B cell (primary cell): ENCODE data around the gene SLC4A4. TPM values are rescaled to one million over a fixed set of nuclear protein-coding genes. Genes with fewer than 3 reads are reported as not detected.

Experiments
- ATAC-seq: fragments of 200-7000 bp; cut with Tn5 transposase; one replicate; pipeline ENCODE4 v1.10.0; 2021; ENCODE audit warnings: low read depth, mild to moderate bottlenecking, moderate number of reproducible peaks, moderate library complexity
- CTCF ChIA-PET: fragments of 350-600 bp; sonication (Branson Sonifier 250); formaldehyde crosslinking; loops from one replicate; lab custom pipeline; 2021; ENCODE audit warnings: antibody characterized with exemption, inconsistent platforms; lab: Charles Lee
- POLR2A ChIA-PET: fragments of 350-600 bp; sonication (Branson Sonifier 250); formaldehyde crosslinking; loops from one replicate; lab custom pipeline; 2021; ENCODE audit warnings: antibody characterized with exemption; lab: Charles Lee
- DNase-seq: peaks from one replicate; pipeline ENCODE4 v3.0.0; 2013
- H2AFZ ChIP-seq: 2 replicates; pipeline ENCODE4 v1.6.1; 2012; ENCODE audit warnings: mild to moderate bottlenecking, low read depth, low read length; ENCODE audit not compliant: insufficient read depth, poor library complexity, severe bottlenecking
- H3K27ac ChIP-seq, 2 donors: 1 replicate in 1 of 2; 2 replicates in 1 of 2; pipeline ENCODE4 v1.5.1; 2012 to 2013; ENCODE audit warnings: low read length in 2 of 2, mild to moderate bottlenecking in 2 of 2, moderate library complexity in 1 of 2
- H3K27me3 ChIP-seq, 4 experiments: fragments of 200-600 bp in 1 of 4; sonication (generic) in 1 of 4; replicated peaks in 1 of 4; 1 replicate in 2 of 4; 2 replicates in 2 of 4; pipeline versions ENCODE4 v1.6.1 to v1.7.0; 2013 to 2016; ENCODE audit warnings: low read length in 3 of 4, mild to moderate bottlenecking in 2 of 4, mixed read lengths in 1 of 4, moderate library complexity in 1 of 4; ENCODE audit not compliant: insufficient read depth in 4 of 4, control insufficient read depth in 3 of 4; ENCODE audit errors: control extremely low read depth in 1 of 4
- H3K36me3 ChIP-seq, 2 experiments: replicated peaks in 1 of 2; 1 replicate in 1 of 2; 2 replicates in 1 of 2; pipeline versions ENCODE4 v1.6.1 to v1.7.1; 2013; ENCODE audit warnings: low read length in 1 of 2; ENCODE audit not compliant: insufficient read depth in 2 of 2, control insufficient read depth in 1 of 2; ENCODE audit errors: control extremely low read depth in 1 of 2, extremely low read depth in 1 of 2
- H3K4me1 ChIP-seq, 2 donors: fragments of 200-600 bp in 1 of 2; sonication (generic) in 1 of 2; 1 replicate in 1 of 2; 2 replicates in 1 of 2; pipeline versions ENCODE4 v1.5.1 to v1.6.1; 2013 to 2017; ENCODE audit warnings: low read length in 2 of 2; ENCODE audit not compliant: control insufficient read depth in 2 of 2, insufficient read depth in 2 of 2
- H3K4me2 ChIP-seq: replicated peaks from 2 replicates; pipeline ENCODE3; 2012; ENCODE audit warnings: mild to moderate bottlenecking, low read depth, low read length; ENCODE audit not compliant: poor library complexity, severe bottlenecking
- H3K4me3 ChIP-seq, 5 experiments: fragments of 200-600 bp in 1 of 5; sonication (generic) in 1 of 5; 1 replicate in 3 of 5; 2 replicates in 2 of 5; pipeline versions ENCODE4 v1.5.1 to v1.7.0; 2011 to 2016; ENCODE audit warnings: low read length in 4 of 5, mild to moderate bottlenecking in 4 of 5, low read depth in 2 of 5, control low read depth in 1 of 5, moderate library complexity in 1 of 5; ENCODE audit not compliant: insufficient read depth in 1 of 5; ENCODE audit errors: control extremely low read depth in 1 of 5, extremely low read depth in 1 of 5
- H3K79me2 ChIP-seq: fragments of 200-600 bp; sonication (generic); one replicate; pipeline ENCODE4 v1.6.0; 2016; ENCODE audit warnings: low read length; ENCODE audit not compliant: control insufficient read depth, insufficient read depth
- H3K9ac ChIP-seq: fragments of 200-600 bp; sonication (generic); 2 replicates; pipeline ENCODE4 v1.6.1; 2017; ENCODE audit warnings: mild to moderate bottlenecking, low read length, moderate library complexity
- H3K9me3 ChIP-seq, 3 donors: one replicate each; pipeline versions ENCODE4 v1.6.1 to v1.7.1; 2013; ENCODE audit warnings: low read length in 2 of 3; ENCODE audit not compliant: control insufficient read depth in 2 of 3, insufficient read depth in 1 of 3; ENCODE audit errors: control extremely low read depth in 1 of 3
- H4K20me1 ChIP-seq: 2 replicates; pipeline ENCODE4 v1.6.0; 2012; ENCODE audit warnings: mild to moderate bottlenecking, low read length; ENCODE audit not compliant: insufficient read depth, control insufficient read depth, poor library complexity, severe bottlenecking
- H3K27ac Mint-ChIP-seq: one replicate; pipeline ENCODE4 v1.8.0; 2021; ENCODE audit warnings: mixed read lengths
- H3K27me3 Mint-ChIP-seq: one replicate; pipeline ENCODE4 v1.8.0; 2021; ENCODE audit warnings: mixed read lengths
- H3K4me1 Mint-ChIP-seq: one replicate; pipeline ENCODE4 v1.8.0; 2021; ENCODE audit warnings: mixed read lengths
- H3K4me3 Mint-ChIP-seq: one replicate; pipeline ENCODE4 v1.8.0; 2021; ENCODE audit warnings: mixed read lengths
- H3K9me3 Mint-ChIP-seq: one replicate; pipeline ENCODE4 v1.8.0; 2022; ENCODE audit warnings: mixed read lengths; ENCODE audit not compliant: insufficient read depth
- EZH2 ChIP-seq: IDR thresholded peaks from 2 replicates; pipeline ENCODE4 v1.6.1; 2012; ENCODE audit warnings: borderline replicate concordance, low read depth, mild to moderate bottlenecking, moderate library complexity, low read length; ENCODE audit not compliant: insufficient read depth, poor library complexity, severe bottlenecking
- WGBS: methylation state at CpG from one replicate; pipeline ENCODE4 v1.1.5; 2013; ENCODE audit warnings: missing lambda C conversion rate; ENCODE audit not compliant: insufficient coverage; 5-methylcytosine and 5-hydroxymethylcytosine counted together
- intact Hi-C: fragments of 100-400 bp; cut with micrococcal nuclease; formaldehyde crosslinking; loops from one replicate; pipeline ENCODE4 v1.10.0; 2022
- polyA plus RNA-seq: library from polyadenylated mRNA; depleted of rRNA; stranded (reverse); fragments of >200 nt; gene quantifications from 2 replicates; pipeline ENCODE4 v1.2.3, GENCODE V29; 2012
- total RNA-seq, 2 donors: library from RNA; stranded (reverse); fragments of 120-200 nt in 1 of 2; gene quantifications; 1 replicate in 1 of 2; 2 replicates in 1 of 2; pipeline versions ENCODE4 v1.2.3 to v1.2.4, GENCODE V29; 2013 to 2022
- TF ChIP-seq, protein P1 (sequence below): fragments of 200-600 bp; IDR thresholded peaks from one replicate; pipeline ENCODE4 v1.8.0; 2022; ENCODE audit warnings: antibody characterized with exemption, mild to moderate bottlenecking

SLC4A4 gene
- total and polyA plus RNA-seq, 2 donors (not counting 1 experiment from before 2014, with no cell fraction given) = not detected

DNA sequence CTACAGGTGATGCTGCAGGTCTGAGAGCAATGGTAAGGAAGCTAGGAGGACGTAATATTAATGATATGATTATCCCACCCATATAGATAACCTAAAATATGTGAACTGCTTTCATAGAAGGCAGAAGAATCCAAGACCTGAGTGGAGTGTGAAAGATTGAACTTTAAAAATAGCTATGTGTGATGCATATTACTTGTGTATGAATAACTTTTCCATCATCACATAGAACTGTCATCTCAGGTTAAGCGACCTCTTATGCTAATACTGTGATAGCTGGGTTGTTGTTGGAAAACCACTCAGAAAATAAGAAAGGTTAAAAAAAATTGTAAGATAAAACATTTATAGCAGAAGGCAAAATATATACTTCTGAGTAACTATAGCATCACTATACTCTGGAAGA, 90.3 kb downstream of the SLC4A4 start:
- peaks cover 3% of the 10 kb centered on the region for H3K27me3 Mint-ChIP-seq
- H3K9me3 Mint-ChIP-seq = peaks cover 5% of the 10 kb centered on the region
- CTCF ChIA-PET = no interaction called here
- Histone ChIP-seq H3K4me1 (no peaks in the 10 kb centered on the region), H3K4me2 (no peak overlapping the region), H4K20me1 (no peaks in the 10 kb centered on the region), H3K36me3 (no peaks in the 10 kb centered on the region), H3K9ac (no peak overlapping the region), H3K9me3 (no peaks in the 10 kb centered on the region), H2AFZ (no peak overlapping the region), H3K27ac (no peak overlapping the region), H3K79me2 (no peaks in the 10 kb centered on the region), H3K4me3 (no peak overlapping the region), H3K27me3 (no peaks in the 10 kb centered on the region)
- no peaks in the 10 kb centered on the region for H3K4me1 Mint-ChIP-seq
- intact Hi-C loops = no loop called here
- DNase-seq (no peak), ATAC-seq (no peak)
- no peak overlapping the region for H3K27ac Mint-ChIP-seq
- H3K4me3 Mint-ChIP-seq = no peak overlapping the region
- WGBS = no CpG with 5 or more reads among the region's 2 CpGs
- TF ChIP-seq EZH2 = no peak
- TF ChIP-seq, protein P1, sequence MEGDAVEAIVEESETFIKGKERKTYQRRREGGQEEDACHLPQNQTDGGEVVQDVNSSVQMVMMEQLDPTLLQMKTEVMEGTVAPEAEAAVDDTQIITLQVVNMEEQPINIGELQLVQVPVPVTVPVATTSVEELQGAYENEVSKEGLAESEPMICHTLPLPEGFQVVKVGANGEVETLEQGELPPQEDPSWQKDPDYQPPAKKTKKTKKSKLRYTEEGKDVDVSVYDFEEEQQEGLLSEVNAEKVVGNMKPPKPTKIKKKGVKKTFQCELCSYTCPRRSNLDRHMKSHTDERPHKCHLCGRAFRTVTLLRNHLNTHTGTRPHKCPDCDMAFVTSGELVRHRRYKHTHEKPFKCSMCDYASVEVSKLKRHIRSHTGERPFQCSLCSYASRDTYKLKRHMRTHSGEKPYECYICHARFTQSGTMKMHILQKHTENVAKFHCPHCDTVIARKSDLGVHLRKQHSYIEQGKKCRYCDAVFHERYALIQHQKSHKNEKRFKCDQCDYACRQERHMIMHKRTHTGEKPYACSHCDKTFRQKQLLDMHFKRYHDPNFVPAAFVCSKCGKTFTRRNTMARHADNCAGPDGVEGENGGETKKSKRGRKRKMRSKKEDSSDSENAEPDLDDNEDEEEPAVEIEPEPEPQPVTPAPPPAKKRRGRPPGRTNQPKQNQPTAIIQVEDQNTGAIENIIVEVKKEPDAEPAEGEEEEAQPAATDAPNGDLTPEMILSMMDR = no peak
- POLR2A ChIA-PET = no interaction called here

DNA sequence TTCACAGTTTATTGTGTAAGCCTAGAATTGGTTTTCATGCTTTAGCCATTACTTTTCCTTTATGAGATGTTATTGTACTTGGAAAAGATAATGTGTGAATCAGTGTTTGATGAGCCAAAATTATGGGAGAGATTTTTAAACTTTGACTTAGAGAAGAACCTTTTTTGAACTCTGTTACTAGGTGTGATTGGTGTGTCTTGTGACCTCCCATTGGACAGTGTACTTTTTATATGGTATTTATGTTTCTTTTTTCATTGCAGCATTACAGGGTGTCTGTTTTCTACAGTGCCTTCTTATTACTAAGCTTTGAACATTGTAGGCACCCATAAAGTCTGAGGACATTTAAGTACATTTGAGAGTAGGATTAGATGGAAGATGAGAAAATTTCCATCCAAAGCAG, 91.1 kb downstream of the SLC4A4 start:
- no peak overlapping the region for H3K27ac ChIP-seq
- no peaks in the 10 kb centered on the region for H4K20me1 ChIP-seq
- peaks cover 3% of the 10 kb centered on the region for H3K27me3 Mint-ChIP-seq
- no peak overlapping the region for H3K4me3 ChIP-seq
- DNase-seq (no peak), ATAC-seq (no peak)
- no peaks in the 10 kb centered on the region for H3K9me3 ChIP-seq
- no peak overlapping the region for H3K4me3 Mint-ChIP-seq
- H3K4me2 ChIP-seq = no peak overlapping the region
- H3K9me3 Mint-ChIP-seq = peaks cover 5% of the 10 kb centered on the region
- H3K27ac Mint-ChIP-seq = no peak overlapping the region
- H3K79me2 ChIP-seq = no peaks in the 10 kb centered on the region
- H3K4me1 Mint-ChIP-seq = no peaks in the 10 kb centered on the region
- H3K4me1 ChIP-seq = no peaks in the 10 kb centered on the region
- no peak overlapping the region for H3K9ac ChIP-seq
- intact Hi-C loops = no loop called here
- no peak overlapping the region for H2AFZ ChIP-seq
- ChIA-PET POLR2A (no interaction called here), CTCF (no interaction called here)
- no peaks in the 10 kb centered on the region for H3K36me3 ChIP-seq
- TF ChIP-seq, protein P1 = no peak
- no peak for TF ChIP-seq EZH2
- H3K27me3 ChIP-seq = no peaks in the 10 kb centered on the region
